H9 (cell line): ENCODE measurements around the gene FKBP8. TPM values are rescaled to one million over a fixed set of nuclear protein-coding genes. Genes with fewer than 3 reads are reported as not detected.

Experiments
- DNase-seq: peaks from one replicate; pipeline ENCODE4 v3.0.0-alpha.2; 2017
- H2AFZ ChIP-seq: one replicate; pipeline ENCODE4 v1.6.1; 2013; ENCODE audit warnings: mild to moderate bottlenecking, low read length, control low read depth, moderate library complexity
- H2AK5ac ChIP-seq: 2 replicates; pipeline ENCODE4 v1.6.1; 2013; ENCODE audit warnings: low read length, control low read depth, mixed read lengths; ENCODE audit not compliant: insufficient read length
- H2BK120ac ChIP-seq: one replicate; pipeline ENCODE4 v1.6.1; 2013; ENCODE audit warnings: low read depth, mild to moderate bottlenecking, low read length, control low read depth, inconsistent platforms; ENCODE audit not compliant: poor library complexity, severe bottlenecking
- H2BK12ac ChIP-seq: 2 replicates; pipeline ENCODE4 v1.6.1; 2013; ENCODE audit warnings: low read length, control low read depth, mixed read lengths, low read depth; ENCODE audit not compliant: insufficient read length
- H2BK15ac ChIP-seq: 2 replicates; pipeline ENCODE4 v1.6.1; 2013; ENCODE audit warnings: low read depth, low read length, control low read depth
- H2BK20ac ChIP-seq: one replicate; pipeline ENCODE4 v1.6.1; 2013; ENCODE audit warnings: low read depth, mild to moderate bottlenecking, low read length, control low read depth, inconsistent platforms; ENCODE audit not compliant: poor library complexity, severe bottlenecking
- H2BK5ac ChIP-seq: 2 replicates; pipeline ENCODE4 v1.6.1; 2013; ENCODE audit warnings: low read length, control low read depth, mixed read lengths; ENCODE audit not compliant: insufficient read length
- H3K14ac ChIP-seq: 2 replicates; pipeline ENCODE4 v1.6.1; 2013; ENCODE audit warnings: low read length, control low read depth; ENCODE audit not compliant: insufficient read depth
- H3K18ac ChIP-seq: 2 replicates; pipeline ENCODE4 v1.6.1; 2013; ENCODE audit warnings: low read depth, mild to moderate bottlenecking, mixed read lengths, low read length, control low read depth; ENCODE audit not compliant: insufficient read length
- H3K23ac ChIP-seq: 2 replicates; pipeline ENCODE4 v1.6.1; 2013; ENCODE audit warnings: low read length, control low read depth, mixed read lengths, low read depth; ENCODE audit not compliant: insufficient read length
- H3K23me2 ChIP-seq: 2 replicates; pipeline ENCODE4 v1.6.1; 2013; ENCODE audit warnings: low read depth, mild to moderate bottlenecking, mixed read lengths, low read length, control low read depth; ENCODE audit not compliant: insufficient read length, poor library complexity, severe bottlenecking
- H3K27ac ChIP-seq: 2 replicates; pipeline ENCODE4 v1.5.1; 2013; ENCODE audit warnings: low read length, control low read depth, mixed read lengths, low read depth; ENCODE audit not compliant: insufficient read length
- H3K27me3 ChIP-seq: 2 replicates; pipeline ENCODE4 v1.6.1; 2013; ENCODE audit warnings: low read length, control low read depth, inconsistent platforms; ENCODE audit not compliant: insufficient read depth
- H3K4ac ChIP-seq: 2 replicates; pipeline ENCODE4 v1.6.1; 2013; ENCODE audit warnings: low read depth, mild to moderate bottlenecking, control low read depth, inconsistent platforms, low read length, moderate library complexity
- H3K4me1 ChIP-seq: 2 replicates; pipeline ENCODE4 v1.6.1; 2013; ENCODE audit warnings: low read length, control low read depth, inconsistent platforms; ENCODE audit not compliant: insufficient read depth
- H3K4me2 ChIP-seq: 2 replicates; pipeline ENCODE4 v1.6.1; 2013; ENCODE audit warnings: low read length, control low read depth, mixed read lengths; ENCODE audit not compliant: insufficient read length, insufficient read depth
- H3K56ac ChIP-seq: 2 replicates; pipeline ENCODE4 v1.6.1; 2013; ENCODE audit warnings: low read depth, mild to moderate bottlenecking, mixed read lengths, low read length, control low read depth; ENCODE audit not compliant: insufficient read length
- H3K79me1 ChIP-seq: 2 replicates; pipeline ENCODE4 v1.6.1; 2013; ENCODE audit warnings: low read depth, mild to moderate bottlenecking, moderate library complexity, low read length, control low read depth, inconsistent platforms; ENCODE audit not compliant: insufficient read depth, poor library complexity, severe bottlenecking
- H3K79me2 ChIP-seq: 2 replicates; pipeline ENCODE4 v1.6.1; 2013; ENCODE audit warnings: low read length, control low read depth, inconsistent platforms; ENCODE audit not compliant: insufficient read depth
- H3K9ac ChIP-seq: 2 replicates; pipeline ENCODE4 v1.6.1; 2013; ENCODE audit warnings: low read length, control low read depth, mixed read lengths; ENCODE audit not compliant: insufficient read length; ENCODE audit errors: extremely low read depth
- H3K9me3 ChIP-seq: one replicate; pipeline ENCODE4 v1.6.1; 2013; ENCODE audit warnings: low read depth, low read length, inconsistent platforms; ENCODE audit not compliant: control insufficient read depth
- H3T11ph ChIP-seq: one replicate; pipeline ENCODE4 v1.6.1; 2013; ENCODE audit warnings: mild to moderate bottlenecking, low read length, control low read depth, inconsistent platforms
- H4K20me1 ChIP-seq: one replicate; pipeline ENCODE4 v1.6.1; 2013; ENCODE audit not compliant: control insufficient read depth, insufficient read length, insufficient read depth
- H4K5ac ChIP-seq: 2 replicates; pipeline ENCODE4 v1.6.1; 2013; ENCODE audit warnings: low read depth, mild to moderate bottlenecking, mixed read lengths, low read length, control low read depth; ENCODE audit not compliant: insufficient read length
- H4K8ac ChIP-seq: replicated peaks from 2 replicates; pipeline ENCODE4 v1.6.1; 2013; ENCODE audit warnings: low read length, control low read depth, mixed read lengths, low read depth; ENCODE audit not compliant: insufficient read length
- H4K91ac ChIP-seq: 2 replicates; pipeline ENCODE4 v1.6.1; 2013; ENCODE audit warnings: low read depth, mild to moderate bottlenecking, moderate library complexity, mixed read lengths, low read length, control low read depth; ENCODE audit not compliant: insufficient read length
- H3K27ac Mint-ChIP-seq, 3 experiments: 2 replicates in 2 of 3; 3 replicates in 1 of 3; pipeline ENCODE4 v1.8.0; 2020 to 2021; ENCODE audit warnings: mixed read lengths in 3 of 3, mild to moderate bottlenecking in 1 of 3, moderate library complexity in 1 of 3
- H3K27me3 Mint-ChIP-seq: 2 replicates; pipeline ENCODE4 v1.8.0; 2021; ENCODE audit warnings: low read depth, mild to moderate bottlenecking, moderate library complexity, mixed read lengths
- H3K36me3 Mint-ChIP-seq, 3 experiments: 2 replicates in 2 of 3; 3 replicates in 1 of 3; pipeline ENCODE4 v1.8.0; 2020 to 2021; ENCODE audit warnings: low read depth in 3 of 3, mixed read lengths in 3 of 3; ENCODE audit not compliant: insufficient read depth in 1 of 3
- H3K4me1 Mint-ChIP-seq, 2 experiments: 2 replicates each; pipeline ENCODE4 v1.8.0; 2020; ENCODE audit warnings: mixed read lengths in 2 of 2
- H3K4me3 Mint-ChIP-seq, 2 experiments: 2 replicates in 1 of 2; 3 replicates in 1 of 2; pipeline ENCODE4 v1.8.0; 2020 to 2021; ENCODE audit warnings: mild to moderate bottlenecking in 2 of 2, mixed read lengths in 2 of 2, moderate library complexity in 1 of 2
- H3K9me3 Mint-ChIP-seq, 2 experiments: 2 replicates in 1 of 2; 3 replicates in 1 of 2; pipeline ENCODE4 v1.8.0; 2020; ENCODE audit warnings: mild to moderate bottlenecking in 2 of 2, mixed read lengths in 2 of 2, moderate library complexity in 1 of 2
- WGBS: extraction: QIAGEN DNeasy Blood & Tissue Kit; methylation state at CpG from one replicate; pipeline ENCODE4 v1.1.7; 2013; ENCODE audit warnings: missing lambda C conversion rate, low lambda C conversion rate, mixed read lengths; ENCODE audit not compliant: insufficient read length; ENCODE audit errors: extremely low coverage; 5-methylcytosine and 5-hydroxymethylcytosine counted together
- total RNA-seq: library from RNA; stranded (reverse); gene quantifications from 2 replicates; pipeline ENCODE4 v1.2.1, GENCODE V29; 2021
- TF ChIP-seq, protein P1 (sequence below): fragments of 200-600 bp; sonication (generic); conservative IDR thresholded peaks from 3 replicates; pipeline ENCODE4 v1.8.0; 2021; ENCODE audit warnings: antibody characterized with exemption, mild to moderate bottlenecking

Gene FKBP8
- total RNA-seq, 1 experiment from 2014 or later = 308 TPM

DNA sequence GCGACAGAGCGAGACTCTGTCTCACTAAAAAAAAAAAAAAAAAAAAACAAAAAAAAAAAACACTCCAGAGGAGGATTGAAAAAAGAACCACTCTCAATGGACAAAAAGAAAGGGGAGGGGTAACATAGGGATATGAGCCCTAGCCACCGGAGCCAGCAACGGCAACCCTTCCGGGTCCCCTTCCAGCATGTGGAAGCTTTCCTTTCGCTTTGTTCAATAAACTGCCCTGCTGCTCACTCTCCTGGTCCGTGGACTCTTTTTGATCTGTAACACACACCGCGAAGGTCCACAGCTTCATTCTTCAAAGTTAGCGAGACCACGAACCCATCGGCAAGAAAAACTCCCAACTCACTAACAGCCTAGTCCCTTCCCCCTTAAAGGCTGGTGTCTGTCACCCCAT, 44.2 kb upstream of the FKBP8 start:
- no peak overlapping the region for H2BK12ac ChIP-seq
- H3K79me2 ChIP-seq = no peaks in the 10 kb centered on the region
- no peak overlapping the region for H4K91ac ChIP-seq
- no peak overlapping the region for H2AK5ac ChIP-seq
- H4K5ac ChIP-seq = no peak overlapping the region
- H3T11ph ChIP-seq = no peak overlapping the region
- H3K27ac ChIP-seq = no peak overlapping the region
- no peaks in the 10 kb centered on the region for H4K20me1 ChIP-seq
- no peak overlapping the region for H3K4me2 ChIP-seq
- no peaks in the 10 kb centered on the region for H3K27me3 ChIP-seq
- H3K14ac ChIP-seq = no peak overlapping the region
- no peak overlapping the region for H3K9ac ChIP-seq
- H3K9me3 ChIP-seq = no peaks in the 10 kb centered on the region
- TF ChIP-seq, protein P1, sequence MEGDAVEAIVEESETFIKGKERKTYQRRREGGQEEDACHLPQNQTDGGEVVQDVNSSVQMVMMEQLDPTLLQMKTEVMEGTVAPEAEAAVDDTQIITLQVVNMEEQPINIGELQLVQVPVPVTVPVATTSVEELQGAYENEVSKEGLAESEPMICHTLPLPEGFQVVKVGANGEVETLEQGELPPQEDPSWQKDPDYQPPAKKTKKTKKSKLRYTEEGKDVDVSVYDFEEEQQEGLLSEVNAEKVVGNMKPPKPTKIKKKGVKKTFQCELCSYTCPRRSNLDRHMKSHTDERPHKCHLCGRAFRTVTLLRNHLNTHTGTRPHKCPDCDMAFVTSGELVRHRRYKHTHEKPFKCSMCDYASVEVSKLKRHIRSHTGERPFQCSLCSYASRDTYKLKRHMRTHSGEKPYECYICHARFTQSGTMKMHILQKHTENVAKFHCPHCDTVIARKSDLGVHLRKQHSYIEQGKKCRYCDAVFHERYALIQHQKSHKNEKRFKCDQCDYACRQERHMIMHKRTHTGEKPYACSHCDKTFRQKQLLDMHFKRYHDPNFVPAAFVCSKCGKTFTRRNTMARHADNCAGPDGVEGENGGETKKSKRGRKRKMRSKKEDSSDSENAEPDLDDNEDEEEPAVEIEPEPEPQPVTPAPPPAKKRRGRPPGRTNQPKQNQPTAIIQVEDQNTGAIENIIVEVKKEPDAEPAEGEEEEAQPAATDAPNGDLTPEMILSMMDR = no peak
- no peak overlapping the region for H2BK120ac ChIP-seq
- H3K4ac ChIP-seq = no peak overlapping the region
- DNase-seq = no peak
- H3K36me3 Mint-ChIP-seq = peaks cover 3 to 13% (median 5%) of the 10 kb centered on the region in 3 experiments; a peak in 6 of 7 replicates
- H3K23me2 ChIP-seq = peaks cover 15% of the 10 kb centered on the region
- no peak overlapping the region for H3K18ac ChIP-seq
- no peak overlapping the region for H3K56ac ChIP-seq
- peak overlapping the region in 1 of 3 experiments; percentile 42; a peak in 2 of 7 replicates for H3K27ac Mint-ChIP-seq
- peaks cover 7% of the 10 kb centered on the region for H3K27me3 Mint-ChIP-seq
- no peak overlapping the region for H2AFZ ChIP-seq
- H3K9me3 Mint-ChIP-seq = no peaks in the 10 kb centered on the region; a peak in 1 of 5 replicates
- no peak overlapping the region for H4K8ac ChIP-seq
- peaks cover 20 to 22% of the 10 kb centered on the region in 2 experiments for H3K4me1 Mint-ChIP-seq
- H3K4me1 ChIP-seq = peaks cover 2% of the 10 kb centered on the region; the same call in 1 of the 2 replicates
- no peak overlapping the region for H2BK20ac ChIP-seq
- no peak overlapping the region for H3K23ac ChIP-seq
- WGBS = no CpG with 5 or more reads among the region's 12 CpGs
- no peaks in the 10 kb centered on the region for H3K79me1 ChIP-seq
- H3K4me3 Mint-ChIP-seq = peak overlapping the region; percentile 43 to 77; a peak in 3 of 5 replicates
- no peak overlapping the region for H2BK15ac ChIP-seq
- no peak overlapping the region for H2BK5ac ChIP-seq
